Peyer's patch (tissue), 4 donors: ENCODE results near the gene NRG3. TPM values are rescaled to one million over a fixed set of nuclear protein-coding genes. Genes with fewer than 3 reads are reported as not detected.

Experiments
- DNase-seq, 3 donors: peaks; one replicate each; pipeline ENCODE4 v3.0.0-alpha.2; 2017 to 2019
- H3K27ac ChIP-seq, 4 donors: fragments of 200-600 bp; sonication (generic); one replicate each; pipeline ENCODE4 v1.5.1; 2016 to 2019
- H3K27me3 ChIP-seq, 2 donors: fragments of 200-600 bp; sonication (generic); one replicate each; pipeline ENCODE4 v1.5.1; 2019
- H3K36me3 ChIP-seq, 3 donors: fragments of 200-600 bp; sonication (generic); one replicate each; pipeline ENCODE4 v1.5.1; 2016 to 2019
- H3K4me1 ChIP-seq, 4 donors: fragments of 200-600 bp; sonication (generic); one replicate each; pipeline ENCODE4 v1.5.1; 2016 to 2019
- H3K4me3 ChIP-seq, 4 donors: fragments of 200-600 bp; sonication (generic); 1 replicate in 3 of 4; 2 replicates in 1 of 4; pipeline ENCODE4 v1.5.1; 2016 to 2019; ENCODE audit warnings: mild to moderate bottlenecking in 1 of 4
- H3K9me3 ChIP-seq, 4 donors: fragments of 200-600 bp; sonication (generic); one replicate each; pipeline ENCODE4 v1.5.1; 2016 to 2019; ENCODE audit warnings: mild to moderate bottlenecking in 1 of 4
- CTCF ChIP-seq, 6 experiments: fragments of 450-650 bp in 4 of 6; fragments of 200-600 bp in 2 of 6; sonication (generic) in 1 of 6; IDR thresholded peaks; one replicate each; pipeline ENCODE4 v1.5.1; 2017 to 2019; ENCODE audit warnings: antibody characterized with exemption in 6 of 6, mild to moderate bottlenecking in 3 of 6, moderate library complexity in 1 of 6
- POLR2A ChIP-seq, 2 donors: fragments of 450-650 bp; IDR thresholded peaks; one replicate each; pipeline ENCODE4 v1.5.1; 2017; ENCODE audit warnings: antibody characterized with exemption in 2 of 2, mild to moderate bottlenecking in 2 of 2, moderate library complexity in 2 of 2
- total RNA-seq, 4 donors: library from RNA; depleted of rRNA; stranded (reverse); fragments of >200 nt; gene quantifications; one replicate each; pipeline ENCODE4 v1.1.0, GENCODE V29; 2016

Gene NRG3
- total RNA-seq, 4 donors from 2014 or later = not detected

GRCh38 chr10:82680608-82681007 lies 805.6 kb downstream of the NRG3 start:
- no peak overlapping the region for H3K27ac ChIP-seq
- no peaks in the 10 kb centered on the region for H3K36me3 ChIP-seq
- no peaks in the 10 kb centered on the region for H3K27me3 ChIP-seq
- H3K4me1 ChIP-seq = no peaks in the 10 kb centered on the region
- no peak for DNase-seq
- TF ChIP-seq POLR2A (IDR thresholded peaks at IDR 0.05) (no peak), CTCF (IDR thresholded peaks at IDR 0.05) (no peak)
- H3K4me3 ChIP-seq = no peak overlapping the region
- H3K9me3 ChIP-seq = no peaks in the 10 kb centered on the region

GRCh38 chr10:82683945-82684344 lies 809.0 kb downstream of the NRG3 start:
- no peaks in the 10 kb centered on the region for H3K9me3 ChIP-seq
- TF ChIP-seq CTCF (IDR thresholded peaks at IDR 0.05) (no peak), POLR2A (IDR thresholded peaks at IDR 0.05) (no peak)

GRCh38 chr10:82685087-82685486 lies 810.1 kb downstream of the NRG3 start:
- H3K27ac ChIP-seq = no peak overlapping the region
- H3K36me3 ChIP-seq = no peaks in the 10 kb centered on the region
- H3K27me3 ChIP-seq = no peaks in the 10 kb centered on the region
- no peak for TF ChIP-seq CTCF (IDR thresholded peaks at IDR 0.05)
- no peak for TF ChIP-seq POLR2A (IDR thresholded peaks at IDR 0.05)
- no peak for DNase-seq
- no peaks in the 10 kb centered on the region for H3K4me1 ChIP-seq
- H3K9me3 ChIP-seq = no peaks in the 10 kb centered on the region
- H3K4me3 ChIP-seq = no peak overlapping the region

More at GRCh38 chr10:82683945-82684344, 809.0 kb downstream of the NRG3 start:
- H3K27me3 ChIP-seq = no peaks in the 10 kb centered on the region
- no peaks in the 10 kb centered on the region for H3K4me1 ChIP-seq
- no peaks in the 10 kb centered on the region for H3K36me3 ChIP-seq
- H3K4me3 ChIP-seq = no peak overlapping the region
- no peak overlapping the region for H3K27ac ChIP-seq
- no peak for DNase-seq

- H3K9me3 ChIP-seq = no peaks in the 10 kb centered on the region
- no peaks in the 10 kb centered on the region for H3K36me3 ChIP-seq
- TF ChIP-seq POLR2A (IDR thresholded peaks at IDR 0.05) = no peak
- TF ChIP-seq CTCF (IDR thresholded peaks at IDR 0.05) = no peak
- no peaks in the 10 kb centered on the region for H3K4me1 ChIP-seq
- H3K4me3 ChIP-seq = no peak overlapping the region
- no peaks in the 10 kb centered on the region for H3K27me3 ChIP-seq
- no peak for DNase-seq
- H3K27ac ChIP-seq = no peak overlapping the region
These were observed 816.2 kb downstream of the NRG3 start for GRCh38 chr10:82691211-82691610.

- no peaks in the 10 kb centered on the region for H3K4me1 ChIP-seq
- no peak overlapping the region for H3K27ac ChIP-seq
- no peak overlapping the region for H3K4me3 ChIP-seq
- TF ChIP-seq POLR2A (IDR thresholded peaks at IDR 0.05) = no peak
- no peak for TF ChIP-seq CTCF (IDR thresholded peaks at IDR 0.05)
- H3K36me3 ChIP-seq = no peaks in the 10 kb centered on the region
- DNase-seq = no peak
- H3K9me3 ChIP-seq = no peaks in the 10 kb centered on the region
- H3K27me3 ChIP-seq = no peaks in the 10 kb centered on the region
These were observed 817.5 kb downstream of the NRG3 start for GRCh38 chr10:82692458-82692857.

GRCh38 chr10:82721831-82722230 lies 846.8 kb downstream of the NRG3 start:
- DNase-seq = no peak
- Histone ChIP-seq H3K4me1 (no peaks in the 10 kb centered on the region), H3K36me3 (no peaks in the 10 kb centered on the region), H3K9me3 (peaks cover 0 to 2% (median 0%) of the 10 kb centered on the region in 4 donors), H3K4me3 (no peak overlapping the region), H3K27ac (no peak overlapping the region), H3K27me3 (no peaks in the 10 kb centered on the region)
- TF ChIP-seq CTCF (IDR thresholded peaks at IDR 0.05) = no peak
- TF ChIP-seq POLR2A (IDR thresholded peaks at IDR 0.05) = no peak
